Measurements from ENCODE around the gene ZFHX3.

The ZFHX3 gene

DNA sequence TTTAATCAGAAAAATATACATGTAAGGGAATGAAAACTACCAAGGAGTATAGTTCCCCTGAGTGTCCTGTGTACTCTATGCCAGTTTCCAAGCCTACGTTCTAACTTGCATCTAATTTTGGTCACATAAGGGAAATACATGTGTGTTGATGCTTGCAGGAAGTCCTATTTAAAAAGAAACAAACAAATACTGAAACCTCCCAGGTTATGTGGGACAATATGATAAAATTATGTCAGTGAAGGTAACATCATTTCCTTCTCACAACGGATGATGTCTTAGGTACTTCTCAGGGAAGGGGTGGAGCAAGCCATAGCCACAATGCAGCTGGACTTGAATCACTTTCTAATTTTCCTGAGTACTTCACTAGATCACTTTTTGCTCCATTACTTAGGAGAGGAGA, 115.9 kb downstream of the ZFHX3 start:
- Histone ChIP-seq H2AFZ (ENCODE audit: low read depth) (no peak overlapping the region), H3K27ac (no peak overlapping the region), H4K20me1 (ENCODE audit: insufficient read depth) (no peaks in the 10 kb centered on the region), H3K4me1 (ENCODE audit: low read depth, poor library complexity, severe bottlenecking) (no peaks in the 10 kb centered on the region), H3K36me3 (ENCODE audit: insufficient read depth) (no peaks in the 10 kb centered on the region), H3K4me3 (IDR thresholded peaks at IDR 0.05; ENCODE audit: insufficient read depth, low read depth, low read length) (no peak overlapping the region), H3K79me2 (ENCODE audit: insufficient read depth, low read depth) (no peaks in the 10 kb centered on the region), H3K27me3 (ENCODE audit: insufficient read depth, low read depth) (no peaks in the 10 kb centered on the region), H3K9ac (no peak overlapping the region), H3K4me2 (no peak overlapping the region)
- TF ChIP-seq, protein P1, sequence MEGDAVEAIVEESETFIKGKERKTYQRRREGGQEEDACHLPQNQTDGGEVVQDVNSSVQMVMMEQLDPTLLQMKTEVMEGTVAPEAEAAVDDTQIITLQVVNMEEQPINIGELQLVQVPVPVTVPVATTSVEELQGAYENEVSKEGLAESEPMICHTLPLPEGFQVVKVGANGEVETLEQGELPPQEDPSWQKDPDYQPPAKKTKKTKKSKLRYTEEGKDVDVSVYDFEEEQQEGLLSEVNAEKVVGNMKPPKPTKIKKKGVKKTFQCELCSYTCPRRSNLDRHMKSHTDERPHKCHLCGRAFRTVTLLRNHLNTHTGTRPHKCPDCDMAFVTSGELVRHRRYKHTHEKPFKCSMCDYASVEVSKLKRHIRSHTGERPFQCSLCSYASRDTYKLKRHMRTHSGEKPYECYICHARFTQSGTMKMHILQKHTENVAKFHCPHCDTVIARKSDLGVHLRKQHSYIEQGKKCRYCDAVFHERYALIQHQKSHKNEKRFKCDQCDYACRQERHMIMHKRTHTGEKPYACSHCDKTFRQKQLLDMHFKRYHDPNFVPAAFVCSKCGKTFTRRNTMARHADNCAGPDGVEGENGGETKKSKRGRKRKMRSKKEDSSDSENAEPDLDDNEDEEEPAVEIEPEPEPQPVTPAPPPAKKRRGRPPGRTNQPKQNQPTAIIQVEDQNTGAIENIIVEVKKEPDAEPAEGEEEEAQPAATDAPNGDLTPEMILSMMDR (conservative IDR thresholded peaks at IDR 0.05; ENCODE audit: low read depth, low read length), result no peak

DNA sequence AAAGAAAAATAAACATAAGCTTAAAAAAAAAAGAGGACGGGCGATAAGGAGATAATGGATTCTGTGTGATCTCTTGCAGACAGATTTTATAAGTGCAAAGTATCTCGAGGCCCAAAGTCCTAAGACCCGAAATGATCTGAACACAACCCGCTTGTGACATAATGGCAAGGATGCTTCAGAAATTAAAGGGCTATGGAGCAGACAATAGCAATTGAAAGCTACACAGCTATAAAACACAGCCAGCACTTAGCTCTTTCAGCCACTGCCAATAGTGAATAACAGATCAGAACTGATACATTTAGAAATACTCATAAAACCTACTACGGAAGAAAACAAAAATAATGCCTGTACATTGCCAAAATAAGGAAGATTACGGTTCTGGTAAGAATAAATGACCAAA, 117.5 kb downstream of the ZFHX3 start:
- H3K36me3 ChIP-seq (ENCODE audit: insufficient read depth), result no peaks in the 10 kb centered on the region
- TF ChIP-seq, protein P1 (conservative IDR thresholded peaks at IDR 0.05; ENCODE audit: low read depth, low read length), result no peak
- H3K79me2 ChIP-seq (ENCODE audit: insufficient read depth, low read depth), result no peaks in the 10 kb centered on the region
- H3K27me3 ChIP-seq (ENCODE audit: insufficient read depth, low read depth), result no peaks in the 10 kb centered on the region
- no peaks in the 10 kb centered on the region for H4K20me1 ChIP-seq (ENCODE audit: insufficient read depth)
- H3K4me1 ChIP-seq (ENCODE audit: low read depth, poor library complexity, severe bottlenecking), result no peaks in the 10 kb centered on the region
- H3K27ac ChIP-seq, result no peak overlapping the region
- no peak overlapping the region for H2AFZ ChIP-seq (ENCODE audit: low read depth)
- no peak overlapping the region for H3K9ac ChIP-seq
- no peak overlapping the region for H3K4me2 ChIP-seq
- H3K4me3 ChIP-seq (IDR thresholded peaks at IDR 0.05; ENCODE audit: insufficient read depth, low read depth, low read length), result no peak overlapping the region

DNA sequence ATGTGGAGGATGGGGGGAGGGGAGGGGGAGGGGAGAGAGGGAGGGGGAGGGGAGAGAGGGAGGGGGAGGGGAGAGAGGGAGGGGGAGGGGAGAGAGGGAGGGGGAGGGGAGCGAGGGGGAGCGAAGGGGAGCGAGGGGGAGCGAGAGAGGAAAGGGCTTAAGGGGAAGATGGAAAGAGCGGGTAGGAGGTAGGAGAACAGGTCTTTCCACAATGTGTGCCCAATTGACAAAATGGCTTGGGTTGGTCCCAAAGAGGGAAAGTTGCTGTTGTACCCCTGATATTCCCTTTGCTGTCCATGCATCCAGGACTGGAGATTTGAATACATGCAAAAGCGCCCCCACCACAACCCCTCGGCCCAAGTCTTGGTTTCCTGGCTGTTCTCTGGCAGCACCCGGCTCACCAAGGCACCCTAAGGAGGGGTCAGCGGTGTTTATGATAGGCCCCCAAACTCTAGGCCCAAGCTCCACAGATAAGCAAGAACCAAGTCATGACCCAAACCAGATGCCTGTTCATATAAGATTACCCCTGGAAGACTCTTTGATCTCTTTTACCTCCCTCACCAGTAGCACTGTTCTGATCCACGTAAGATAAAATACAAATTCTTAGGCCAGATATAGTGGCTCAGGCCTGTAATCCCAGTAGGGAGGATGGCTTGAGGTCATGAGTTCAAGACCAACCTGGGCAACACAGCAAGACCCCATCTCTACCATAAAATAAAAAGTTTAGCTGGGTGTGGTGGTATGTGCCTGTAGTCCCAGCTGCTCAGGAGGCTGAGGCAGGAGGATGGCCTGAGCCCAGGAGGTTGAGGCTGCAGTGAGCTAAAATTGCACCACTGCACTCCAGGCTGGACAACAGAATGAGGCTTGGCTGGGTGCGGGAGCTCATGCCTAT, 119.6 kb downstream of the ZFHX3 start:
- no peaks in the 10 kb centered on the region for H4K20me1 ChIP-seq (ENCODE audit: insufficient read depth)
- no peak overlapping the region for H3K4me2 ChIP-seq

DNA sequence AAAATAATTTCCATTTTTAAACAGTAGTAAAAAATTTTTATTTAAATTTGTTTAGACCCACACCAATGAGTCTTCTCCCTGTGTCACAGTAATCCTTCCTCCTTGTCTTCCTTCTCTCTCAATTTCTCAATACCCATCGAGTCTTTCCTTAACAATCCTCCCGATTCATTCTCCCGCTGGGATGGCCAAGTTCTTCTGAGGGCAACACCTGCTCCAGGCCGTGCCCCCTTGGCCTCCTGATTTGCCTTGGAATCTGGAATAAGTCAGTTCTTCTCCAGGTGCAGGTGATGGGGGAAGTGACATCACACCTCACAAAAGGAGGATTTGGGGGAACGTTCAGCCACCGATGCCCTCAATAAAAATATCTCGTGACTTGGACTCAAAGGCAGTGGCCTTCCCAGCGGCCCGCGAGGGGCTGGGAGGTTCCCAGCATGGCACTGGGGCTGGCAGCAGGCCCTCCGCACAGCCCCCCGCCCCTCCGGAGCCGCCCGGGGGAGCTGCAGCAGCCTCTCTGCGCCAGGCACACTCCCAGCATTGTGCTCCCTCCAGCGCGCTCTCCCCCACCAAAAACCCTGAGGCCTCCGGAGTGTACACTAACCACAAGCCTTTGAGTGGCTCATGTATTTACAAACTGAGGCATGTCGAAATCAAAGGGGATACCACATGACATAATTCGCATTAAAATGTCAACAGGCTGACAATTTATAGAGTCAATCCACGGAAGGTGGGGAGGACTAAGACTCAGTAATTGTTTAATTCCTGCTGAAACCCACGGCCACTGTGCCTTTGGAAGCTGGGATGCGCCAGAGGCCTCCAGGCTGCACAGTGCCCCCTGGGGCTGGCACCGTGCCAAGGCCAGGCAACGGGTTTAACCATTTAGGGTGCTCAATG, 120.5 kb downstream of the ZFHX3 start:
- TF ChIP-seq, protein P1 (conservative IDR thresholded peaks at IDR 0.05; ENCODE audit: low read depth, low read length), result no peak
- H2AFZ ChIP-seq (ENCODE audit: low read depth), result no peak overlapping the region
- H3K36me3 ChIP-seq (ENCODE audit: insufficient read depth), result no peaks in the 10 kb centered on the region
- H4K20me1 ChIP-seq (ENCODE audit: insufficient read depth), result no peaks in the 10 kb centered on the region
- H3K79me2 ChIP-seq (ENCODE audit: insufficient read depth, low read depth), result no peaks in the 10 kb centered on the region
- H3K4me3 ChIP-seq (IDR thresholded peaks at IDR 0.05; ENCODE audit: insufficient read depth, low read depth, low read length), result no peak overlapping the region
- no peak overlapping the region for H3K27ac ChIP-seq
- no peaks in the 10 kb centered on the region for H3K27me3 ChIP-seq (ENCODE audit: insufficient read depth, low read depth)
- no peak overlapping the region for H3K4me2 ChIP-seq
- H3K4me1 ChIP-seq (ENCODE audit: low read depth, poor library complexity, severe bottlenecking), result no peaks in the 10 kb centered on the region
- no peak overlapping the region for H3K9ac ChIP-seq

More for the DNA sequence above, 119.6 kb downstream of the ZFHX3 start:
- no peaks in the 10 kb centered on the region for H3K36me3 ChIP-seq (ENCODE audit: insufficient read depth)
- no peak overlapping the region for H3K27ac ChIP-seq
- no peaks in the 10 kb centered on the region for H3K79me2 ChIP-seq (ENCODE audit: insufficient read depth, low read depth)
- TF ChIP-seq, protein P1 (conservative IDR thresholded peaks at IDR 0.05; ENCODE audit: low read depth, low read length), result no peak
- no peak overlapping the region for H3K9ac ChIP-seq
- H3K27me3 ChIP-seq (ENCODE audit: insufficient read depth, low read depth), result no peaks in the 10 kb centered on the region
- no peak overlapping the region for H2AFZ ChIP-seq (ENCODE audit: low read depth)
- H3K4me1 ChIP-seq (ENCODE audit: low read depth, poor library complexity, severe bottlenecking), result no peaks in the 10 kb centered on the region
- H3K4me3 ChIP-seq (IDR thresholded peaks at IDR 0.05; ENCODE audit: insufficient read depth, low read depth, low read length), result no peak overlapping the region
